Medulla oblongata (tissue), 1 donor: Measurements from ENCODE around the gene LGI4.

Experiments
- DNase-seq: peaks from one replicate; pipeline ENCODE4 v3.0.0-alpha.2; 2015; ENCODE audit errors: extremely low spot score

LGI4 gene

GRCh38 chr19:35123573-35123972 lies 11.3 kb downstream of the LGI4 start:
- peak; percentile 60 for DNase-seq

- no peak for DNase-seq
Observed at GRCh38 chr19:35122687-35123551, 11.9 kb downstream of the LGI4 start.

GRCh38 chr19:35120898-35121297 lies 14.0 kb downstream of the LGI4 start:
- no peak for DNase-seq

GRCh38 chr19:35120492-35120891 lies 14.4 kb downstream of the LGI4 start:
- DNase-seq: peak; percentile 76

- no peak for DNase-seq
Observed at GRCh38 chr19:35119578-35120155, 15.2 kb downstream of the LGI4 start.

- DNase-seq: no peak
Observed at GRCh38 chr19:35119091-35119490, 15.8 kb downstream of the LGI4 start.

GRCh38 chr19:35118268-35119020 lies 16.4 kb downstream of the LGI4 start:
- DNase-seq: no peak

GRCh38 chr19:35117799-35118198 lies 17.1 kb downstream of the LGI4 start:
- DNase-seq: no peak

GRCh38 chr19:35117116-35117515 lies 17.7 kb downstream of the LGI4 start:
- no peak for DNase-seq

- DNase-seq: no peak
Observed at GRCh38 chr19:35116072-35116801, 18.6 kb downstream of the LGI4 start.

- peak; percentile 95 for DNase-seq
Observed at GRCh38 chr19:35115177-35115951, 19.5 kb downstream of the LGI4 start, which contains the start of gene FXYD3. TSS of gene FXYD3 (plus strand) at chr19:35115823. CDS start at chr19:35119377, 3,554 bp downstream.

- DNase-seq: peak; percentile 92
Observed at GRCh38 chr19:35114353-35115176, 20.3 kb downstream of the LGI4 start.

GRCh38 chr19:35112995-35113688 lies 21.7 kb downstream of the LGI4 start:
- no peak for DNase-seq

GRCh38 chr19:35110974-35111373 lies 23.9 kb downstream of the LGI4 start:
- no peak for DNase-seq

GRCh38 chr19:35109395-35110112 lies 25.3 kb downstream of the LGI4 start:
- DNase-seq: peak; percentile 75

GRCh38 chr19:35108730-35109129 lies 26.1 kb downstream of the LGI4 start:
- no peak for DNase-seq

- DNase-seq: peak; percentile 96
Observed at GRCh38 chr19:35107545-35107944, 27.3 kb downstream of the LGI4 start.

- DNase-seq: no peak
Observed at GRCh38 chr19:35106898-35107541, 27.8 kb downstream of the LGI4 start.
